Caco-2 (cell line): ENCODE data around the gene NNT. TPM values are rescaled to one million over a fixed set of nuclear protein-coding genes. Genes with fewer than 3 reads are reported as not detected.

ENCODE experiments used
- BruUV-seq: library from RNA; stranded (reverse); fragments of 400-500 nt; replicated peaks from 2 replicates; lab custom pipeline; 2021; lab: Mats Ljungman, UMichigan
- CTCF ChIA-PET: fragments of 300-600 bp; sonication (Branson Sonifier 250); formaldehyde crosslinking; loops from one replicate; lab custom pipeline; 2022; ENCODE audit warnings: antibody characterized with exemption; lab: Charles Lee
- POLR2A ChIA-PET: fragments of 300-600 bp; sonication (Branson Sonifier 250); formaldehyde crosslinking; loops from one replicate; lab custom pipeline; 2022; ENCODE audit warnings: antibody characterized with exemption; lab: Charles Lee
- DNase-seq, 2 experiments: peaks; one replicate each; pipeline versions ENCODE4 v3.0.0 to v3.0.0-alpha.2; 2020 to 2022
- H3K27me3 ChIP-seq: replicated peaks from 2 replicates; pipeline ENCODE4 v1.6.0; 2011; ENCODE audit warnings: low read length; ENCODE audit not compliant: control insufficient read depth, insufficient read depth
- H3K36me3 ChIP-seq: 2 replicates; pipeline ENCODE4 v1.5.1; 2011; ENCODE audit warnings: low read length; ENCODE audit not compliant: control insufficient read depth, insufficient read depth
- H3K4me1 ChIP-seq: fragments of 250-450 bp; sonication (Bioruptor Pico); 2 replicates; pipeline ENCODE4 v1.5.1; 2020; ENCODE audit warnings: mild to moderate bottlenecking
- H3K4me3 ChIP-seq: 2 replicates; pipeline ENCODE4 v1.5.1; 2011; ENCODE audit warnings: low read depth, mild to moderate bottlenecking, control low read depth, low read length
- H3K9me3 ChIP-seq: fragments of 250-450 bp; sonication (Bioruptor Pico); 2 replicates; pipeline ENCODE4 v1.5.1; 2020; ENCODE audit warnings: mild to moderate bottlenecking, moderate library complexity
- H3K27ac Mint-ChIP-seq: one replicate; pipeline ENCODE4 v1.8.0; 2022; ENCODE audit warnings: mixed read lengths; ENCODE audit not compliant: unreplicated experiment
- H3K27me3 Mint-ChIP-seq: one replicate; pipeline ENCODE4 v1.8.0; 2022; ENCODE audit warnings: mixed read lengths; ENCODE audit not compliant: insufficient read depth, unreplicated experiment
- H3K36me3 Mint-ChIP-seq: one replicate; pipeline ENCODE4 v1.8.0; 2022; ENCODE audit warnings: mild to moderate bottlenecking, mixed read lengths; ENCODE audit not compliant: insufficient read depth, unreplicated experiment
- H3K4me1 Mint-ChIP-seq: one replicate; pipeline ENCODE4 v1.8.0; 2022; ENCODE audit warnings: low read depth, mixed read lengths; ENCODE audit not compliant: unreplicated experiment
- H3K4me3 Mint-ChIP-seq: one replicate; pipeline ENCODE4 v1.8.0; 2022; ENCODE audit warnings: mild to moderate bottlenecking, moderate library complexity, mixed read lengths; ENCODE audit not compliant: unreplicated experiment
- H3K9me3 Mint-ChIP-seq: one replicate; pipeline ENCODE4 v1.8.0; 2022; ENCODE audit warnings: mixed read lengths; ENCODE audit not compliant: unreplicated experiment
- intact Hi-C: fragments of 100-400 bp; cut with micrococcal nuclease; formaldehyde crosslinking; loops from one replicate; pipeline ENCODE4 v1.10.0; 2022; ENCODE audit not compliant: unreplicated experiment
- total RNA-seq: library from RNA; stranded (reverse); gene quantifications from 2 replicates; pipeline ENCODE4 v1.2.3, GENCODE V29; 2022
- TF ChIP-seq, protein P1 (sequence below), 2 experiments: fragments of 200-600 bp in 1 of 2; IDR thresholded peaks; 1 replicate in 1 of 2; 2 replicates in 1 of 2; pipeline versions ENCODE4 v1.5.1 to v1.8.0; 2011 to 2022; ENCODE audit warnings: antibody characterized with exemption in 1 of 2, control low read depth in 1 of 2, inconsistent platforms in 1 of 2, low read depth in 1 of 2, low read length in 1 of 2, mild to moderate bottlenecking in 1 of 2, moderate library complexity in 1 of 2; ENCODE audit not compliant: insufficient read depth in 1 of 2, severe bottlenecking in 1 of 2, unreplicated experiment in 1 of 2

NNT gene
- total RNA-seq, 1 experiment from 2014 or later = 44.8 TPM

DNA sequence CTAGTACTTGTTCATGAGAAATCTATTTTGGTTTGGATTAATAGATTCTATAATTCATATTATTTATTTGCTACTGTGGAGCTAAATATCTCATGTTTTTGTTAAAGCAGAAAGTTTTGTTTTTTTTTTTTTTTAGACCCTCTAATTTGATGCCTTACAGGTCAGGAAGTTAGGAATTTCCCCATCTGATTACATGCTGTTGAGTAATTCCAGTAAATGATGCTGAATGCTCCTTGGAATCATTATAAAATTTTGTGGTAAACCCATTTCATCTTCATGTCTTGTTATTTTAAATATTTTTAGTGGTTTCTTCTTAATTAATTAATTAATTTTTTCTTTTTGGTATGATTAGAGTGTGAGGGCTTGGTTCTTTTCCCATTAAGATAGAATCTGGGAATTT lies 35.6 kb downstream of the NNT start:
- Mint-ChIP-seq H3K4me3 (no peak overlapping the region), H3K27me3 (no peaks in the 10 kb centered on the region), H3K4me1 (no peaks in the 10 kb centered on the region), H3K9me3 (no peaks in the 10 kb centered on the region), H3K36me3 (no peaks in the 10 kb centered on the region), H3K27ac (no peak overlapping the region)
- Histone ChIP-seq H3K27me3 (no peaks in the 10 kb centered on the region), H3K36me3 (no peaks in the 10 kb centered on the region), H3K4me3 (no peak overlapping the region), H3K4me1 (peaks cover 8% of the 10 kb centered on the region; the same call in 1 of the 2 replicates), H3K9me3 (no peaks in the 10 kb centered on the region)
- CTCF ChIA-PET = no interaction called here
- TF ChIP-seq, protein P1, sequence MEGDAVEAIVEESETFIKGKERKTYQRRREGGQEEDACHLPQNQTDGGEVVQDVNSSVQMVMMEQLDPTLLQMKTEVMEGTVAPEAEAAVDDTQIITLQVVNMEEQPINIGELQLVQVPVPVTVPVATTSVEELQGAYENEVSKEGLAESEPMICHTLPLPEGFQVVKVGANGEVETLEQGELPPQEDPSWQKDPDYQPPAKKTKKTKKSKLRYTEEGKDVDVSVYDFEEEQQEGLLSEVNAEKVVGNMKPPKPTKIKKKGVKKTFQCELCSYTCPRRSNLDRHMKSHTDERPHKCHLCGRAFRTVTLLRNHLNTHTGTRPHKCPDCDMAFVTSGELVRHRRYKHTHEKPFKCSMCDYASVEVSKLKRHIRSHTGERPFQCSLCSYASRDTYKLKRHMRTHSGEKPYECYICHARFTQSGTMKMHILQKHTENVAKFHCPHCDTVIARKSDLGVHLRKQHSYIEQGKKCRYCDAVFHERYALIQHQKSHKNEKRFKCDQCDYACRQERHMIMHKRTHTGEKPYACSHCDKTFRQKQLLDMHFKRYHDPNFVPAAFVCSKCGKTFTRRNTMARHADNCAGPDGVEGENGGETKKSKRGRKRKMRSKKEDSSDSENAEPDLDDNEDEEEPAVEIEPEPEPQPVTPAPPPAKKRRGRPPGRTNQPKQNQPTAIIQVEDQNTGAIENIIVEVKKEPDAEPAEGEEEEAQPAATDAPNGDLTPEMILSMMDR (IDR thresholded peaks at IDR 0.05; ENCODE audit: insufficient read depth in 1 of 2, low read depth in 1 of 2, low read length in 1 of 2, severe bottlenecking in 1 of 2, unreplicated experiment in 1 of 2) = no peak
- no peak for DNase-seq
- POLR2A ChIA-PET = no interaction called here
- intact Hi-C loops = no loop called here
- BruUV-seq = no TSS peak

DNA sequence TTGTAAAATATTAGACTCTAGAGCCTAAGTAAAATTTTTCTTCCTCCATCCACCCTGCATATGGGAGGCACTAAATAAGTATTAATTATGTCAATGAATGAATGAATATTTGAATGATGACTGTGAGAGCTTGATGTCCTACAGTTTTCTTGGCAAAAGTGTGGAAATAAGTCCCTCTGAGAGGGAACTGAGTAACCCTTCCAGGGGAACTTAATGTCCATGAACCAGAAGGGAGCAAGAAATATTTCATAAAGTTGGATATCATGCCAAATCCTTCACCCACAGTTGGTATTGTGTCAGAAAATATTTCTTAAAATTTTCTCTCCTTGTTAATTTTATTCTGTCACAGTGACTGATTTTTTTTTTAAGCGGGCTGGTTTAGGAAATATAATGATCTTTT lies 36.6 kb downstream of the NNT start:
- Mint-ChIP-seq H3K9me3 (no peaks in the 10 kb centered on the region), H3K36me3 (no peaks in the 10 kb centered on the region), H3K27me3 (no peaks in the 10 kb centered on the region), H3K27ac (no peak overlapping the region), H3K4me3 (no peak overlapping the region), H3K4me1 (no peaks in the 10 kb centered on the region)
- H3K4me1 ChIP-seq = peaks cover 8% of the 10 kb centered on the region; the same call in 1 of the 2 replicates
- no peaks in the 10 kb centered on the region for H3K36me3 ChIP-seq
- H3K9me3 ChIP-seq = no peaks in the 10 kb centered on the region
- DNase-seq = no peak
- BruUV-seq = no TSS peak
- TF ChIP-seq, protein P1 (IDR thresholded peaks at IDR 0.05; ENCODE audit: insufficient read depth in 1 of 2, low read depth in 1 of 2, low read length in 1 of 2, severe bottlenecking in 1 of 2, unreplicated experiment in 1 of 2) = no peak
- ChIA-PET CTCF (no interaction called here), POLR2A (no interaction called here)
- H3K27me3 ChIP-seq = no peaks in the 10 kb centered on the region
- intact Hi-C loops = no loop called here
- H3K4me3 ChIP-seq = no peak overlapping the region

DNA sequence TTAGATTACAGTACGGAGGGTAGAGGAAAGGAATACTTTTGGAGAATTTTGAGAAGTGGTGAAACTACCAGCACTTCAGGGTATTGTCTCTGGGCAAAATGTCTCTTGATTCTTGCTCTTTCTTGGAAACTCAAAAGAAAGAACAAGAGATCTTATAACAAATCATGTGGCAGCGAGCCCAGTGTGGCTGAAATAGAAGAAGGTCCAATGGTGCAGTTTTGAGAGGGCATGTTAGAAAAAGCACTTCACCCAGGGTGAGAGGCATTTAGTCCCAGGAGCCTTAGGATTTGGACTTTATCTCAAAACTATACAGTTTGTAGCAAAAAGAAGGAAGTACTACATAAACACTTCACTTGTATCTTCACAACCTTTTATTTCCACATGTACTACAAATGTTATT lies 39.4 kb downstream of the NNT start:
- H3K9me3 ChIP-seq = no peaks in the 10 kb centered on the region
- no peaks in the 10 kb centered on the region for H3K27me3 ChIP-seq
- BruUV-seq = no TSS peak
- TF ChIP-seq, protein P1 (IDR thresholded peaks at IDR 0.05; ENCODE audit: insufficient read depth in 1 of 2, low read depth in 1 of 2, low read length in 1 of 2, severe bottlenecking in 1 of 2, unreplicated experiment in 1 of 2) = no peak
- no peaks in the 10 kb centered on the region for H3K27me3 Mint-ChIP-seq
- intact Hi-C loops = no loop called here
- DNase-seq = no peak
- H3K4me1 Mint-ChIP-seq = no peaks in the 10 kb centered on the region
- H3K27ac Mint-ChIP-seq = no peak overlapping the region
- POLR2A ChIA-PET = no interaction called here
- H3K4me1 ChIP-seq = no peaks in the 10 kb centered on the region
- H3K36me3 Mint-ChIP-seq = no peaks in the 10 kb centered on the region
- no peak overlapping the region for H3K4me3 Mint-ChIP-seq
- no peak overlapping the region for H3K4me3 ChIP-seq
- CTCF ChIA-PET = no interaction called here
- no peaks in the 10 kb centered on the region for H3K36me3 ChIP-seq
- H3K9me3 Mint-ChIP-seq = no peaks in the 10 kb centered on the region
